Immature natural killer cell (primary cell): Measurements from ENCODE around the gene ATXN7L3B. TPM values are rescaled to one million over a fixed set of nuclear protein-coding genes. Genes with fewer than 3 reads are reported as not detected.
"Not testable (repeated sequence)": the region's sequence is repeated elsewhere in the genome, so short reads cannot be mapped to it uniquely, and the experiment has no call there.

Experiments
- DNase-seq, 3 donors: peaks; one replicate each; pipeline ENCODE4 v3.0.0; 2022; ENCODE audit warnings: mixed read lengths in 1 of 3
- H3K27ac Mint-ChIP-seq, 6 donors: one replicate each; pipeline ENCODE4 v1.8.0; 2020; ENCODE audit warnings: mixed read lengths in 6 of 6, mild to moderate bottlenecking in 5 of 6, inconsistent platforms in 4 of 6, moderate library complexity in 3 of 6
- H3K27me3 Mint-ChIP-seq, 3 donors: one replicate each; pipeline ENCODE4 v1.8.0; 2020 to 2021; ENCODE audit warnings: low read depth in 3 of 3, mild to moderate bottlenecking in 3 of 3, mixed read lengths in 3 of 3, moderate library complexity in 3 of 3, inconsistent platforms in 1 of 3
- H3K36me3 Mint-ChIP-seq, 3 donors: one replicate each; pipeline ENCODE4 v1.8.0; 2020; ENCODE audit warnings: mixed read lengths in 3 of 3, inconsistent platforms in 2 of 3, mild to moderate bottlenecking in 2 of 3
- H3K4me1 Mint-ChIP-seq, 2 donors: one replicate each; pipeline ENCODE4 v1.8.0; 2020; ENCODE audit warnings: inconsistent platforms in 2 of 2, mild to moderate bottlenecking in 2 of 2, mixed read lengths in 2 of 2, moderate library complexity in 1 of 2
- H3K4me3 Mint-ChIP-seq, 5 donors: one replicate each; pipeline ENCODE4 v1.8.0; 2020; ENCODE audit warnings: mild to moderate bottlenecking in 5 of 5, mixed read lengths in 5 of 5, inconsistent platforms in 3 of 5, moderate library complexity in 3 of 5
- H3K9me3 Mint-ChIP-seq, 6 donors: one replicate each; pipeline ENCODE4 v1.8.0; 2020; ENCODE audit warnings: mild to moderate bottlenecking in 6 of 6, mixed read lengths in 6 of 6, inconsistent platforms in 4 of 6, moderate library complexity in 3 of 6
- polyA plus RNA-seq, 3 donors: library from polyadenylated mRNA; unstranded; fragments of 300-500 nt; fragmentation: Illumina TruSeq; gene quantifications; one replicate each; pipeline ENCODE4 v1.2.3, GENCODE V29; 2021

Gene ATXN7L3B, protein sequence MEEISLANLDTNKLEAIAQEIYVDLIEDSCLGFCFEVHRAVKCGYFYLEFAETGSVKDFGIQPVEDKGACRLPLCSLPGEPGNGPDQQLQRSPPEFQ
- 10 to 100 TPM; 23.4 to 29.7 (median 27.1) TPM for polyA plus RNA-seq

GRCh38 chr12:74537707-74538385 lies at the start of gene ATXN7L3B:
Gene ATXN7L3B, plus strand, starts transcription at chr12:74537835. Its CDS starts 278 bp downstream, at chr12:74538113.
- Mint-ChIP-seq H3K27me3 (peaks cover 10 to 16% (median 14%) of the 10 kb centered on the region in 3 donors), H3K9me3 (no peaks in the 10 kb centered on the region), H3K36me3 (peaks cover 0 to 6% (median 6%) of the 10 kb centered on the region in 3 donors), H3K4me1 (peaks cover 56 to 60% of the 10 kb centered on the region in 2 donors), H3K4me3 (peak within 1 kb of the TSS; percentile 86 to 97 (median 96)), H3K27ac (peak within 1 kb of the TSS; percentile 86 to 99 (median 98))
- DNase-seq, result peak; percentile 94 to 96 (median 96)

DNA sequence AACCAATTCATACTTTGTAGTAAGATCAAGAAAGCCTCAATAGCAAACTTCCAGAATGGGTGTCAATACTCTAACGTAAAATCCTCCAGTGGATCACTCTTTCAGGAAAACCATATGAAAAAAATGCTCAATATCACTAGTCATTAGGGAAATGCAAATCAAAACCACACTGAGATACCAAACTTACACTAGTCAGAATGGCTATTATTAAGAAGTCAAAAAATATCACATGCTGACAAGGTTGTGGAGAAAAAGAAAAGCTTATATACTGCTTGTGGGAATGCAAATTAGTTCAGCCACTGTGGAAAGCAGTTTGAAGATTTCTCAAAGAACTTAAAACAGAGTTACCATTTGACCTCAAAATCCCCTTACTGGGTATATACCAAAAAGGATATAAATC lies 49.5 kb upstream of the ATXN7L3B start:
- Mint-ChIP-seq H3K9me3 (no peaks in the 10 kb centered on the region), H3K4me3 (no peak overlapping the region), H3K27me3 (peaks cover 0 to 5% (median 2%) of the 10 kb centered on the region in 3 donors), H3K27ac (peak overlapping the region; percentile 65 to 87 (median 76)), H3K4me1 (peaks cover 61 to 73% of the 10 kb centered on the region in 2 donors), H3K36me3 (no peaks in the 10 kb centered on the region)
- DNase-seq, result no peak

- H3K9me3 Mint-ChIP-seq, result no peaks in the 10 kb centered on the region
- H3K4me1 Mint-ChIP-seq, result peaks cover 48 to 59% of the 10 kb centered on the region in 2 donors
- H3K4me3 Mint-ChIP-seq, result peak overlapping the region in 4 of 5 donors; percentile 23 to 74 (median 62)
- no peak for DNase-seq
- peaks cover 0 to 3% (median 0%) of the 10 kb centered on the region in 3 donors for H3K36me3 Mint-ChIP-seq
- H3K27me3 Mint-ChIP-seq, result peaks cover 0 to 4% (median 2%) of the 10 kb centered on the region in 3 donors
- peak overlapping the region; percentile 81 to 92 (median 89) for H3K27ac Mint-ChIP-seq
Measured at GRCh38 chr12:74489543-74489942, 48.1 kb upstream of the ATXN7L3B start.

DNA sequence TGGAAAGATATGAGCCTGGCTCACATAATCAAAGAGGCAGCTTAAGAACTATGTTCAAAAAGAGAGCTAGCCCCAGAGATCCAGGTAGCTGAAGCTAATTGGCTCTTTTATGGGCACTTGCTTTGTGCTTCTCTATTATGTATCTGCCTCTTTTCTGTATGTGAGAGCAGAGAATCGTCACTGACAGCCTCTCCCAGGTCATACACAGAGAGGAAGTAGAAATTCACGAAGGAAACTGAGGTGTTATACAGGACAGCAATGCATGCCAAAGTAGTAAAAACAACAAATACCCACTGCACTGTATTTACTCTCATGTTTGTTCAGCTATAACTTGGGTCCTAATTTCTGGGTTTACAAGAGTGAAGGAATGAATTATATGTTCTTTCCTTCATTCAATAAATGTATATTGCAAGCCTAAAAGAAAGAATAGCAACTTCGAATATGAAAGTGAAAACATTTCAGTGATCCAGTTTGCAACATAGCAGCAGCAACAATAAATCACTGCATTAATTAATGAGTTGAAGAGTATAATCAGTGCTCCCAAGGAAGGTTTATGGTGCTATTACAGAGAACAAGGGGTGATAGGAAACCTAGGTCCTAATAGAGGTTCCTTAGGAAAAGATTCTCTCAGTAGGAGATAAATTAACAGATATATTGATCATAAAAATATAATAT lies 47.1 kb upstream of the ATXN7L3B start:
- Mint-ChIP-seq H3K36me3 (peaks cover 0 to 3% (median 0%) of the 10 kb centered on the region in 3 donors), H3K27ac (peak overlapping the region; percentile 80 to 95 (median 90)), H3K4me1 (peaks cover 42 to 49% of the 10 kb centered on the region in 2 donors), H3K27me3 (peaks cover 0 to 4% (median 2%) of the 10 kb centered on the region in 3 donors), H3K4me3 (peak overlapping the region; percentile 69 to 91 (median 73)), H3K9me3 (no peaks in the 10 kb centered on the region)
- DNase-seq, result peak; percentile 45 to 48 (median 48)

DNA sequence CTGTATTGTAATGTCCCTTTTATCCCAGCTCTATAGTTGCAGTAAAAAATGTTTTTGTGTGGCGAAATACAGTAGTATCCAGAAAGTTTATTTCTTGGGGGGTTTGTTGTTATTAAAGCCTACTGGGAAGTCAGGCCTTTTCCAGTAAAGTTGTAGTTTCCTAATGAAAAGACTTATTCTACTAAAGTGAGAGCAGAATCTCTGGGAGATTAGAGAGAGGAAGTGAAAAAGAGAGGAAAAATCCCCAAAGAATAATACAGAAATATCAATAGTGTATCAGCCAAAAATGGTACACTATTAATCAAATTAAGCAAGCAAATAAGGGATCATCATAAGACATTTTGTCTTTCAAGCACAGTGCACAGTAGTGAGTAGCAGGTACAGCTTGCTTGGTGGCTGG lies 46.3 kb upstream of the ATXN7L3B start:
- Mint-ChIP-seq H3K36me3 (peaks cover 0 to 3% (median 0%) of the 10 kb centered on the region in 3 donors), H3K27me3 (peaks cover 0 to 4% (median 2%) of the 10 kb centered on the region in 3 donors), H3K9me3 (peaks cover 0 to 1% (median 0%) of the 10 kb centered on the region in 6 donors), H3K4me3 (peak overlapping the region; percentile 12 to 50 (median 45)), H3K4me1 (peaks cover 45 to 53% of the 10 kb centered on the region in 2 donors), H3K27ac (peak overlapping the region; percentile 80 to 95 (median 90))
- DNase-seq, result no peak

DNA sequence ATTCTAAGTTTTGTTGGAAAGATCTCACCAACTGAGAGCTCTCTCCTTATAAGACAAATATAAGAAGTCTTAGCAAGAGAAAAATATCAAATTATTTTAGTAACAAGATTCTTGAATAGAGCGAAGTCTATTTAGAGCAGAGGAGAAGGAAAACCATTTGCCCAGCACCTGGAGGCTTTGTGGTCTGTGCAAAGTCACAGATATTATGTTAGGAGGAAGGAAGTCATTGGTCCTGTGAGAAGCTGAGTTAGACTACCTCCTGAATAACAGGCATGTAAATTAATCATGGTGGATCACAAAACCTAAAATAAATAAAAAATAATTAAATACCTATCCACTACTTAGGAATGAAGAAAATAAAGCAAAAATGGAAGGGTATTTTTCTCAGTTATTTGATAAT lies 38.4 kb upstream of the ATXN7L3B start:
- peaks cover 0 to 5% (median 0%) of the 10 kb centered on the region in 6 donors for H3K9me3 Mint-ChIP-seq
- H3K27me3 Mint-ChIP-seq, result no peaks in the 10 kb centered on the region
- H3K4me3 Mint-ChIP-seq, result peak overlapping the region in 4 of 5 donors; percentile 20 to 60 (median 54)
- DNase-seq, result no peak
- peak overlapping the region in 2 of 6 donors; percentile 22 to 57 for H3K27ac Mint-ChIP-seq
- H3K4me1 Mint-ChIP-seq, result peaks cover 31 to 36% of the 10 kb centered on the region in 2 donors
- no peaks in the 10 kb centered on the region for H3K36me3 Mint-ChIP-seq

- H3K27ac Mint-ChIP-seq, H3K9me3 Mint-ChIP-seq, DNase-seq, H3K27me3 Mint-ChIP-seq, H3K4me1 Mint-ChIP-seq, H3K36me3 Mint-ChIP-seq: not testable (repeated sequence)
- H3K4me3 Mint-ChIP-seq, result peak overlapping the region in 2 of 5 donors; percentile 29 to 67
Measured at GRCh38 chr12:74508873-74509657, 28.6 kb upstream of the ATXN7L3B start.

DNA sequence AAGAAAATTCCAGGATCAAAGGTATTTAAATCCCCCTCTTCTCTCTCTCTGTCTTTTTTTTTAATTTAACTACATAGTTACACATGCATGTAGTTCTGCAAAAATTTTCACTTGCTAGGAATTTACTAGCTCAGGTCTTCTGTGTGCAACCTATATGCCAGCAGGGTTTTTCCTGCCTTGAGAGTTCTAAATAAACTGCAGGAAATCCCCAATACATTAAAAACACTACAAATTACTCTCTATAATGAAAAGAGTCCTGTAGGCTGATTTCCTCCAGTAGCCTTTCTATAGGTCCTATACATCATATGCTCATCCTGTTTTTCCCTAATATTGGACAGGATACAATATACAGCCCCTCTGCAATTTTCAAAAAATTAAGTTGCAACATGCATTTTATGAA lies 27.7 kb upstream of the ATXN7L3B start:
- peaks cover 0 to 3% (median 0%) of the 10 kb centered on the region in 3 donors for H3K36me3 Mint-ChIP-seq
- H3K4me3 Mint-ChIP-seq, result no peak overlapping the region
- no peak overlapping the region for H3K27ac Mint-ChIP-seq
- peaks cover 0 to 5% (median under 1%) of the 10 kb centered on the region in 6 donors for H3K9me3 Mint-ChIP-seq
- DNase-seq, result no peak
- H3K27me3 Mint-ChIP-seq, result peaks cover 0 to 5% (median 0%) of the 10 kb centered on the region in 3 donors
- no peaks in the 10 kb centered on the region for H3K4me1 Mint-ChIP-seq

DNA sequence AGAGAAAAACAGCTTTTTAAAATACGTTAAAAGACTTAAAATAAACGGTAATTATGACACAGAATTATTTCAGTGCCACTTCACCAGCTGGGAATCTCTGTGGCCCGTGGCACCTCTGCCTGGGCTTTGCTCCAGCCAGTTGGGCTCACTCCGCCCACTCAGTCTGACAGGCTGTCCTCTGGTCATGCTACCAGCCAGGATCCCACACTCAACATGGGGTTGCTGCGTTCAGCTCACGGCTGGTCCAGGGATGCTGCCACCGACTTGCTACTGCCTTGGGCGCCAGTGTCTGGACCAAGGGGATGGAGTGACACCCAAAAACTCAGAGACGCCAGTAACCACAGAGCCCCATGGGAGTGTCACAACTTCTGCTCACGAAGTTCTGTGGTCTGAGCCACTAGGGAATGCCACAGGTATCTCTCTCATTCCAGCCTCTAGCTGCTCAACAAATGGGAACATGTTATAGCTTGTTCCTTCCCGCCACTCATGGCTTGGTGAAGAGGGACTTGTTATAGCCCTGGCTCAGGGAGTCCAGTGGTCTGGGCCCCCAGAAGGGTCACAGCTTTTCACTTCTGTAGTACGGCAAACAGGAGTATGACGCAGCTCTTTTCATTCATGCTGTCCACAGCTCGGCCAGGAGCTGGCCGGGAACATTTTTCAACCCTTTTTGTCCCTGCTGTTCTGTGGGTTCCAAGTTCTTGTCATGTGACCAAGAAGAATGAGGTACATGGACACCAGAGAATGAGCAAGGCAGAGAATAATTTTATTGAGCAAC lies 23.4 kb upstream of the ATXN7L3B start:
- Mint-ChIP-seq H3K36me3 (peaks cover 0 to 3% (median 0%) of the 10 kb centered on the region in 3 donors), H3K27ac (no peak overlapping the region)

DNA sequence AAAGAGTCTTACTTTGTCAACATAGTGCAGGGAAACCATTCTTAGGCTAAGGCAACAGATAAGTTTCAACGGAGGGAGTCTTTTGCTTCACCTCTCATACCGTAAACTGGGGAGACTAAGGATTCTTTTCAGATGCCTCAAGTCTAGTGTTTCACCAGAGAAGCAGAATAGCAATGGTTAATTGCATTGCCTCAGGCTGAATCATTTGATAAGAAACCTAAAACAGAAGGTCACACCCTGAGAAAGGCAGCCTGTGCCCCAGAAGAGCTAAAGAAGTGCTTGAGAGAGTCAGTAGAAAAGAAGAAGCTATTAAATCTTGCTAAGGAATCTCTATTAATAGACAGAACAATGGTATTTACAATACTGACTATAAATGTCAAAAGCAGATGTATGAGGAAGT lies 21.8 kb upstream of the ATXN7L3B start:
- no peaks in the 10 kb centered on the region for H3K36me3 Mint-ChIP-seq
- no peaks in the 10 kb centered on the region for H3K4me1 Mint-ChIP-seq
- peaks cover 0 to 2% (median 0%) of the 10 kb centered on the region in 3 donors for H3K27me3 Mint-ChIP-seq
- DNase-seq, result no peak
- H3K27ac Mint-ChIP-seq, result no peak overlapping the region
- no peaks in the 10 kb centered on the region for H3K9me3 Mint-ChIP-seq
- no peak overlapping the region for H3K4me3 Mint-ChIP-seq

More for the DNA sequence above, 23.4 kb upstream of the ATXN7L3B start:
- Mint-ChIP-seq H3K4me3 (no peak overlapping the region), H3K27me3 (peaks cover 0 to 3% (median 0%) of the 10 kb centered on the region in 3 donors), H3K4me1 (no peaks in the 10 kb centered on the region), H3K9me3 (no peaks in the 10 kb centered on the region)
- no peak for DNase-seq

DNA sequence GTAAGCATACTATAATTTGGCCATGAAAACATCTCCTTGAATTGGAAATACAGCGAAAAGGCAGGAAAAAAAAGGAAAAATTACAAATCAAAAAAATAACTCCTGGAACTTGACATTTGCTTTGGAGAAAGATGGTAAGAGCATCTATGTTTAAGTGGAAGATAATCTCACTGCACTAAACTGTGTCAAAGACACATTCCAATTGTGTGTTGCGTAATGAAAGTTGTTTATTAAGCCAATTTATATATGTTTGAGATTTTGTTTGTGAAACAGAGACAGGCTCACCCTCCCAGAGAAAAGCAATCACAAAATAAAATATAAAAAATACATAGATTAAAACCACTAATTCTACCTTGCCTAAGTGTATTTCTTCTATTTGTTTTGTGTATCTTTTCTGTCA lies 11.1 kb upstream of the ATXN7L3B start:
- Mint-ChIP-seq H3K27ac (no peak overlapping the region), H3K9me3 (no peaks in the 10 kb centered on the region)

DNA sequence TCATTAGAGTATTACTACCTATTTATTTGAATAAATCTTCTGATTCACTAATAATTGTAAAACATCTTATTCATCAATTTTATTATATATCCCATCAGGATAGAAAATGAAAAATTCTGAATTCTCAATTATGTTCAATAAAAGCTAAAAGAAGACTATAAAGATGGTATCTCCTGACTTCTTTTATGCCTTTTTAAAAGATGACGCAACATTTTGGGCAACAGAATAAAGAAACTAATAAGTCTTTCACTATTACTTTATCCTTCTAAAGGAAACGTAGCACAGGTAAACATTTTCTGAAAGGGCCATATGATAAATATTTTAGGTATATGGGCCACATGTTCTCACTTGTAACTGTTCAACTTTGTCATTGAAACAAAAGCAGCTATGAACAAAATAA lies 10.1 kb upstream of the ATXN7L3B start:
- no peak overlapping the region for H3K27ac Mint-ChIP-seq
- H3K27me3 Mint-ChIP-seq, result peaks cover 0 to 9% (median 2%) of the 10 kb centered on the region in 3 donors
- H3K36me3 Mint-ChIP-seq, result no peaks in the 10 kb centered on the region
- no peak for DNase-seq
- H3K4me3 Mint-ChIP-seq, result no peak overlapping the region
- no peaks in the 10 kb centered on the region for H3K9me3 Mint-ChIP-seq
- H3K4me1 Mint-ChIP-seq, result no peaks in the 10 kb centered on the region

More for the DNA sequence above, 11.1 kb upstream of the ATXN7L3B start:
- Mint-ChIP-seq H3K4me3 (no peak overlapping the region), H3K4me1 (no peaks in the 10 kb centered on the region), H3K27me3 (peaks cover 0 to 9% (median 2%) of the 10 kb centered on the region in 3 donors), H3K36me3 (peaks cover 0 to 4% (median 0%) of the 10 kb centered on the region in 3 donors)
- no peak for DNase-seq

- peaks cover 0 to 5% (median 2%) of the 10 kb centered on the region in 3 donors for H3K27me3 Mint-ChIP-seq
- DNase-seq, result no peak
- no peaks in the 10 kb centered on the region for H3K9me3 Mint-ChIP-seq
- no peaks in the 10 kb centered on the region for H3K36me3 Mint-ChIP-seq
- H3K27ac Mint-ChIP-seq, result no peak overlapping the region
- H3K4me1 Mint-ChIP-seq, result no peaks in the 10 kb centered on the region
- H3K4me3 Mint-ChIP-seq, result no peak overlapping the region
Measured at GRCh38 chr12:74530676-74531075, 7.0 kb upstream of the ATXN7L3B start.
